HG02970 (cell line): Measurements from ENCODE around the gene CNN2.

Experiments used
- ATAC-seq: cut with Tn5 transposase; IDR thresholded peaks from one replicate; pipeline ENCODE4 v1.9.1; 2021; ENCODE audit warnings: mild to moderate bottlenecking, moderate library complexity, moderate number of reproducible peaks; ENCODE audit not compliant: unreplicated experiment, low FRiP score

CNN2 gene

GRCh38 chr19:995051-995827 is 31.2 kb upstream of the CNN2 start:
- no peak for ATAC-seq

DNA sequence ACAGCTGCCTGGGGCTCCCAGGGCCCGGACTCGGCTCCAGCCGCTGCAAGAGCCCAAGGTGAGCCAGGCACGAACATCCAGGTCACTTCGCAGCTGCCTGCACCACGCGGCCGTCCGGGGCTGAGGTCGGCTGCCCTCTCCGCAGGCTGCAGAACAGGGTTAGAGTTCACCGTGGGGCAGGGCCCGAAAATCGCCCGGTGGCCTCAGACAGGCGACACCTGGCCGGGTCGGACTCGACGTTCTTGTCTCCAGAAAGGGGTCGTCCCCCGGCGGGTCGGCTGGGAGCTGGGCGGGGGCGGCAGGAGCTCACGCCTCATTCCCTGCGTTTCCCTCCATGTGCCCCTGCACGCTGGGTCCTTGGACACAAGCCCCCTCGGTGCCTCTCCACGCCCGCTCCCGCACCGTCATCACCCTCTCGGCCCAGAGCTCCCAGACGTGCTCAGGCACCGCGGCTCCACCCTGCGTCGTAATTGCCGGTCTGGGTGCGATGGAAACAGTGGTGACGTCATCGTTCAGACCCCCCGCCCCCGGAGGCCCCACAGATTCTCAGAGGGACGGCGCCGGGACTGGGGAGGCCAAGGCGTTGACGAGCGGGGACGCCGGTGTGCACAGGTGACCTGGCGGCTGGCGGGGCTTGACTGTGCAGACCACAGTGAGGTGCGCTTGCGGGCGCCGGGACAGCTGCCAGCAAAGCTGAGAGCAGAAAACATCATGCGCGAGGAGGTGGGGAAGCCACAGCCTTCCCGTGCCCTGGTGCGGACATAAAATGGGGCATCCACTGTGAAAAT is 30.2 kb upstream of the CNN2 start:
- no peak for ATAC-seq

- no peak for ATAC-seq
Measured at GRCh38 chr19:998064-998463, 28.3 kb upstream of the CNN2 start.

GRCh38 chr19:999379-999719 is 27.1 kb upstream of the CNN2 start:
- no peak for ATAC-seq

DNA sequence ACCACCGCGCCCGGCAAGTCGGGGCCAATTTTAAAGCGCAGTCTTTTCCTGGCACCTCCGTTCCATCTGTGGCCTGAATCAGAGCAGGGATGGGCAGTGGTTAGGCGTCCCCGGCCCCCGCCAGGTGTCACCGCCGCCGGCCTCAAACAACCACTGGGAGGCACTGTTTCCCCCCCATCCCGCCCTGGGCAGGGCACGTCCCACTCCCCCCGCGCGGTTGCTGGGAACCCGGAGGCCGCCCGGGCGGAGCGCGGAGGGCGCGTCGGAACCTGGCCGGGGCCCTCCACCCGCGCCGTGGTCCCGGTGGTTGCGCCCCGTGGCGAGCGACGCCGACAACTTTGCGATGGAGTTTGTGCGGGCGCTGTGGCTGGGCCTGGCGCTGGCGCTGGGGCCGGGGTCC is 26.3 kb upstream of the CNN2 start, which contains the start of gene GRIN3B:
Gene GRIN3B (plus strand): TSS at position 325 of the 400 bp plus-strand sequence. CDS start 19 bp downstream, at position 344.
- ATAC-seq = no peak

DNA sequence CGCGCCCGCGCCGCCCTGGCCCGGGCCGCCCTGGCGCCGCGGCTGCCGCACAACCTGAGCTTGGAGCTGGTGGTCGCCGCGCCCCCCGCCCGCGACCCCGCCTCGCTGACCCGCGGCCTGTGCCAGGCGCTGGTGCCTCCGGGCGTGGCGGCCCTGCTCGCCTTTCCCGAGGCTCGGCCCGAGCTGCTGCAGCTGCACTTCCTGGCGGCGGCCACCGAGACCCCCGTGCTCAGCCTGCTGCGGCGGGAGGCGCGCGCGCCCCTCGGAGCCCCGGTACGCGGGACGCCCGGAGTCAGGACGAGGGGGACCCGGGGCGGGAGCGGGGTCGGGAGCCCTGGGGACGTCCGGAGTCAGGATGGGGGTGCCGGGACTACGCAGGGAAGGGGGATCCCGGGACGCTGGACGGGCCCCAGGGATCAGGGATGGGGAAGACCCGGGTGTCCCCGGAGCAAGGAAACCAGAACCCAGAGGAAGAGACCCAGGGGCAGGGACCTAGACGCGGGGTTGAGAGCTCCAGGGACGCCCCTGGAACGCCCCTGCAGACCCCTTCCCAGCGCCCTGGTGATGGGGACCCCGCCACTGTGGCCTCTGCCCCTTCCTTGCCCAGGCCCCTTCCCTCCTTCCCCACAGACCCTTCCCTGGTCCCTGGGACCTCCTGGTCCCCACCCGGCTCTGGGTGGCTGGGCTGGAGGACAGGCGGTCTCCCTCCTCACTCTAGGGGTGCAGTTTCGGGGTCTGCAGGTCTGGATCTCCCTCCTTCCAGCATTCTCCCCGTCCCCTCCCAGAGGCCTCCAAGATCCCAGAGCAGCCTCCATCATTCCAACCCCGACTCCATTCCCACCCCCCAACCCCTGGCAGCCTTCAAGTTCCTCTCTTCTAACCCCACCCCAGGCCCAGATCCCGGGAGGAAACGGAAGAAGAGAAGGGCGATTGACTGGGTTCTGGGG is 25.5 kb upstream of the CNN2 start:
- no peak for ATAC-seq

GRCh38 chr19:1001538-1002166 is 24.8 kb upstream of the CNN2 start:
- no peak for ATAC-seq

DNA sequence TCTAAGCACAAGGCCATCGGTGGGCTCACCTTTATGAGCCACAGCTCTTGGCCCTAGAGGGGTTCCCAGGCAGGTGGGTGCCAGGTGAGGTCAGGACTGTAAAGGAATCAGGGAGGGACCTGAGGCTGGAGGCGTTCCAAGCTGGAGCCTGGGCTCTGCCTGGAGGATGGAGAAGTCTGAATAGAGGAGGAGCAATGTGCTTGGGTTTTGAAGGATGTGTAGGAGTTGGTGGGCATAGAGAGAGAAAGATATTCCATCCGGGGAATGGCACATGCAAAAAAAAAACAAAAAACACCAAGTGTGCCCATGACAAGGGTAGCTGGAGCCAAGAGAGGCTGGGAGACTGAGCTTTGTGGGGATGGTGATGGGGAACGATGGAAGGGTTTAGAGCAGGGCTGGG is 23.8 kb upstream of the CNN2 start:
- ATAC-seq = no peak

DNA sequence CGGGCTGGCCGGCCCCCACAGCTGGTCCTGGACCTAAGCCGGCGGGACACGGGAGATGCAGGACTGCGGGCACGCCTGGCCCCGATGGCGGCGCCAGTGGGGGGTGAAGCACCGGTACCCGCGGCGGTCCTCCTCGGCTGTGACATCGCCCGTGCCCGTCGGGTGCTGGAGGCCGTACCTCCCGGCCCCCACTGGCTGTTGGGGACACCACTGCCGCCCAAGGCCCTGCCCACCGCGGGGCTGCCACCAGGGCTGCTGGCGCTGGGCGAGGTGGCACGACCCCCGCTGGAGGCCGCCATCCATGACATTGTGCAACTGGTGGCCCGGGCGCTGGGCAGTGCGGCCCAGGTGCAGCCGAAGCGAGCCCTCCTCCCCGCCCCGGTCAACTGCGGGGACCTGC is 23.1 kb upstream of the CNN2 start:
- ATAC-seq = no peak

DNA sequence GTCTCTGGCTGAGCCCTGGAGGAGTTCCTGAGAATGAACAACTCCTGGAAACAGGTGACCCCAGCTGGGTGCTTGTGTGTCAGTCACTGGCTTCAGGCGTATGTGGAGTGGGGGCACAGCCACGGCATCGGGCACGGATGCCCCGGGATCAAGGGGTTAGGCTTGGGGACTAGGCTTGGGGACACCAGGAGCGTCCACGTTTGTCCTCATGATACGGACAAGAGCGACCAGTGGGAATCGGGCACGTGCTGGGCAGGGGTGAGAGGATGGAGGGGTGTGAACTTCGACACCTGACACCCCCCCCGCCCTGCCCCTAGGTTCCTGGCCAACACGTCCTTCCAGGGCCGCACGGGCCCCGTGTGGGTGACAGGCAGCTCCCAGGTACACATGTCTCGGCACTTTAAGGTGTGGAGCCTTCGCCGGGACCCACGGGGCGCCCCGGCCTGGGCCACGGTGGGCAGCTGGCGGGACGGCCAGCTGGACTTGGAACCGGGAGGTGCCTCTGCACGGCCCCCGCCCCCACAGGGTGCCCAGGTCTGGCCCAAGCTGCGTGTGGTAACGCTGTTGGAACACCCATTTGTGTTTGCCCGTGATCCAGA is 22.1 kb upstream of the CNN2 start:
- no peak for ATAC-seq

DNA sequence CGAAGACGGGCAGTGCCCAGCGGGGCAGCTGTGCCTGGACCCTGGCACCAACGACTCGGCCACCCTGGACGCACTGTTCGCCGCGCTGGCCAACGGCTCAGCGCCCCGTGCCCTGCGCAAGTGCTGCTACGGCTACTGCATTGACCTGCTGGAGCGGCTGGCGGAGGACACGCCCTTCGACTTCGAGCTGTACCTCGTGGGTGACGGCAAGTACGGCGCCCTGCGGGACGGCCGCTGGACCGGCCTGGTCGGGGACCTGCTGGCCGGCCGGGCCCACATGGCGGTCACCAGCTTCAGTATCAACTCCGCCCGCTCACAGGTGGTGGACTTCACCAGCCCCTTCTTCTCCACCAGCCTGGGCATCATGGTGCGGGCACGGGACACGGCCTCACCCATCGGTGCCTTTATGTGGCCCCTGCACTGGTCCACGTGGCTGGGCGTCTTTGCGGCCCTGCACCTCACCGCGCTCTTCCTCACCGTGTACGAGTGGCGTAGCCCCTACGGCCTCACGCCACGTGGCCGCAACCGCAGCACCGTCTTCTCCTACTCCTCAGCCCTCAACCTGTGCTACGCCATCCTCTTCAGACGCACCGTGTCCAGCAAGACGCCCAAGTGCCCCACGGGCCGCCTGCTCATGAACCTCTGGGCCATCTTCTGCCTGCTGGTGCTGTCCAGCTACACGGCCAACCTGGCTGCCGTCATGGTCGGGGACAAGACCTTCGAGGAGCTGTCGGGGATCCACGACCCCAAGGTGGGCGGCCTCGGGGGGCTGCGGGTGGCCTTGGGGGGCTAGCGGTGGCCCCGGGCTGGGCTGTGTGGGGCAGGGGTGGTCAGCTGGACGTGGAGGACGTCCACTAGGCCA is 21.4 kb upstream of the CNN2 start:
- no peak for ATAC-seq

DNA sequence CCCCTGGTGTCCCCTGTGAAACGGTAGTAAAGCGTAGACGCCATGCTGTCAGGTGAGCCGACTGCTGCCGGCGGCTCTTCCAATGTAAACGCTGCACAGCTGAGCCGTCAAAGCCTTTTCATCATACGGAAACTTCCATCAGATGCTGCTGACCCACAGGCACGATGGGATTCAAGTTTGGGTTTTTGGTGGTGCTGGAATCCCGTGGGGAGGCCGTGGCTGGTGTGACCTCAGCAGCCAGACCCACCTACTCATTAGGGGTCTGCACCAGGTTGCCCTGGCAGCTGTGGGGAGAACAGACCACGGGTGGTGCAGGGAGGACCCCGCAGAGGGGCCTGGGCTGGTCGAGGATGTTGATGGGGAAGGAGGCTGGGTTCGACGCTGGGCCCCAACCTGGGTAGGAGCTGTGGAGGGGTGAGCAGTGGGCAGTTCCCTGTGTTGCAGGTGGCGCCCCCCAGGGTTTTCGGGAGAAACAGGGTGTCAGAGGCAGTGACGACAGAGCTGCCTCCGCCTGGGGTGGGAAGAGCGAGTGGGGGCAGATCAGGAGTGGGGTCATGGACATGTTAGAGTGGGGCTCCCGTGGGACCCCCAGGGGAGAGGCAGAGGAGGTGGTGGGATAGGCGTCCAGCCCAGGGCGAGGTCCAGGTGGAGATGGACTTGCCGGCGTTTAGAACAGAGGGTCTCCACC is 19.6 kb upstream of the CNN2 start:
- no peak for ATAC-seq

- ATAC-seq = no peak
Measured at GRCh38 chr19:1007399-1008251, 18.8 kb upstream of the CNN2 start.

GRCh38 chr19:1008268-1009040 is 18.0 kb upstream of the CNN2 start:
- no peak for ATAC-seq

DNA sequence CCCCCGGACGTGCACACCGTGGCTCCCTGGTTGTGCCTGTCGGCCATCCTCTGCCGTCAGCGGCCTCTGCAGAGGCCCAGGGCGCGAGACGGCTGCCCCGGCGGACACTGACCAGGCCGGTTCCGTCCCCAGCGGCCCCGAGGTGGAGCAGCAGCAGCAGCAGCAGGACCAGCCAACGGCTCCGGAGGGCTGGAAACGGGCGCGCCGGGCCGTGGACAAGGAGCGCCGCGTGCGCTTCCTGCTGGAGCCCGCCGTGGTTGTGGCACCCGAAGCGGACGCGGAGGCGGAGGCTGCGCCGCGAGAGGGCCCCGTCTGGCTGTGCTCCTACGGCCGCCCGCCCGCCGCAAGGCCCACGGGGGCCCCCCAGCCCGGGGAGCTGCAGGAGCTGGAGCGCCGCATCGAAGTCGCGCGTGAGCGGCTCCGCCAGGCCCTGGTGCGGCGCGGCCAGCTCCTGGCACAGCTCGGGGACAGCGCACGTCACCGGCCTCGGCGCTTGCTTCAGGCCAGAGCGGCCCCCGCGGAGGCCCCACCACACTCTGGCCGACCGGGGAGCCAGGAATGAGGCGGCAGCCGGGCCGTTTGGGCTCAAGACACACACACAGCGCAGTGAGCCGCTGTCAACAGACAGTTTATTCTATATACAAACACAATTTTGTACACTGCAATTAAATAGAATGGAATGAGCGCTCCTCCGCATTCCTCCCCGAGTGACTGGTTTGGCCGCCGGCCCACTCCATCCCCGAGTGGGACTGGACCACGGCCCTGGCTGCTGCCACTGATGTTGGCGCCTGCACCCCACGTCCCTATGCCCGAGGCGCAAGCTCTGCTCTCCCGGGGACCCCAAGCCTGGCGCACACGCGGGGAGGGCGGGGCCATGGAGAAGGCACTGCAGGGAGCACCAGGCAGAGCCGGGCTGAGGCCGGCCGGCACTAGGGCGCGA is 17.1 kb upstream of the CNN2 start:
- ATAC-seq = no peak
